GM12873 (cell line): Measurements from ENCODE around the gene UPF3A.

ENCODE experiments used
- TF ChIP-seq, protein P1 (sequence below): IDR thresholded peaks from 2 replicates; pipeline ENCODE4 v1.5.1; 2012; ENCODE audit warnings: low read depth, mild to moderate bottlenecking, moderate library complexity, low read length, control low read depth; ENCODE audit not compliant: insufficient read depth; ENCODE audit errors: missing control alignments

UPF3A gene

GRCh38 chr13:114330086-114330485, 48.7 kb downstream of the UPF3A start:
- TF ChIP-seq, protein P1, sequence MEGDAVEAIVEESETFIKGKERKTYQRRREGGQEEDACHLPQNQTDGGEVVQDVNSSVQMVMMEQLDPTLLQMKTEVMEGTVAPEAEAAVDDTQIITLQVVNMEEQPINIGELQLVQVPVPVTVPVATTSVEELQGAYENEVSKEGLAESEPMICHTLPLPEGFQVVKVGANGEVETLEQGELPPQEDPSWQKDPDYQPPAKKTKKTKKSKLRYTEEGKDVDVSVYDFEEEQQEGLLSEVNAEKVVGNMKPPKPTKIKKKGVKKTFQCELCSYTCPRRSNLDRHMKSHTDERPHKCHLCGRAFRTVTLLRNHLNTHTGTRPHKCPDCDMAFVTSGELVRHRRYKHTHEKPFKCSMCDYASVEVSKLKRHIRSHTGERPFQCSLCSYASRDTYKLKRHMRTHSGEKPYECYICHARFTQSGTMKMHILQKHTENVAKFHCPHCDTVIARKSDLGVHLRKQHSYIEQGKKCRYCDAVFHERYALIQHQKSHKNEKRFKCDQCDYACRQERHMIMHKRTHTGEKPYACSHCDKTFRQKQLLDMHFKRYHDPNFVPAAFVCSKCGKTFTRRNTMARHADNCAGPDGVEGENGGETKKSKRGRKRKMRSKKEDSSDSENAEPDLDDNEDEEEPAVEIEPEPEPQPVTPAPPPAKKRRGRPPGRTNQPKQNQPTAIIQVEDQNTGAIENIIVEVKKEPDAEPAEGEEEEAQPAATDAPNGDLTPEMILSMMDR, result no peak

DNA sequence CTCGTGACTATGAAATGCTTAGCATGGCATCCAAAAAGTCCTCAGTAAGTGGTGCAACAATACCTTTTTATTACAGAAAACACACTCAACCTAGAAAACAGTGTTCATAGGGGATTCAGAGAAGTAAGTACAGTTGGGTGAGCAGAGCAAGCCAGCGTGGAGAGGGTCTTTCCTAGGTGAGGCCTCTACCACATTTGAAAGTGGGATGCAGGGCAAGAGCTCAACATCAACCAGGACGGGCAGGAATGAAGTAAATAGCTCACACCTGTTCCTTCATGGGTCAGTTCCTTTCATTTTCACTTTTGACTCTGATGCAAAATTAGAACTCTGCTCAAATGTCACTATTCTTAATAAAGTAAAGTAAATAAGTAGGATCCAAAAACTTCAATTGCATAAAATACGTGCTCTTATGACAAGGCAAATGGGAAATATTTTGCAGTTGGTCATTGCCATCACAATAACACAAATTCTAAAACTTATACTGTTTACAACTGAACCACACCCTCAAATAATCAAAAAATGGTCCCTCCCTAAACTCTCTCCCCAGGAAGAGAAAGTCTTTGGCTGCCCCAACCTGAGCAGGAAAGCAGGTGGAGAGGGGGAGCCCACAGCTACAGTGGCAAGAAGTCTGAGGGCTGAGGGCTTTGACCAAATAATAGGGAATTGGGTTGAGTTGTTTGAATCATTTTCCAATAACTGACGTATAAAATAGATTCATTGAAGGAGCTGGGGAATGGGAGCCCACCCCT, 53.1 kb downstream of the UPF3A start:
- TF ChIP-seq, protein P1, result no peak

DNA sequence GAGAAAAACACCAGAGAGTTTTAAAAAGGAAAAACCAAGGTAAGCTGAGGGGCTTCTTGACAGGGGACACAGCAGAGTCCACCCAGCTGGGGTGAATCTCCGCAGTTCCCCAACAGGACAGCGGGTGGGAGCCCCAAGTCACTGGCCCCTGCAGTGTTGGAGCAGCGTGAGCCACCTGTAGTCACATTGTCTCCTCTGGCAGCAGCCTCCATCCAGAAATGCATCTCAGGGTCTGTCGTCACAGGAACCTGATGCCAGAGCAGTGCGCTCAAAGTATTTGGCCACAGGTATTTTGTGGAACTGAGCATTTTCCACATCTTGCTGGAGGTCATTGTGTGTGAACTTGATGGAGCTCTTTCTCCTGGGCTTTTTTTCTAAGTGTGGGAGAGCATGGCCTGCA, 57.6 kb downstream of the UPF3A start:
- TF ChIP-seq, protein P1, result no peak

DNA sequence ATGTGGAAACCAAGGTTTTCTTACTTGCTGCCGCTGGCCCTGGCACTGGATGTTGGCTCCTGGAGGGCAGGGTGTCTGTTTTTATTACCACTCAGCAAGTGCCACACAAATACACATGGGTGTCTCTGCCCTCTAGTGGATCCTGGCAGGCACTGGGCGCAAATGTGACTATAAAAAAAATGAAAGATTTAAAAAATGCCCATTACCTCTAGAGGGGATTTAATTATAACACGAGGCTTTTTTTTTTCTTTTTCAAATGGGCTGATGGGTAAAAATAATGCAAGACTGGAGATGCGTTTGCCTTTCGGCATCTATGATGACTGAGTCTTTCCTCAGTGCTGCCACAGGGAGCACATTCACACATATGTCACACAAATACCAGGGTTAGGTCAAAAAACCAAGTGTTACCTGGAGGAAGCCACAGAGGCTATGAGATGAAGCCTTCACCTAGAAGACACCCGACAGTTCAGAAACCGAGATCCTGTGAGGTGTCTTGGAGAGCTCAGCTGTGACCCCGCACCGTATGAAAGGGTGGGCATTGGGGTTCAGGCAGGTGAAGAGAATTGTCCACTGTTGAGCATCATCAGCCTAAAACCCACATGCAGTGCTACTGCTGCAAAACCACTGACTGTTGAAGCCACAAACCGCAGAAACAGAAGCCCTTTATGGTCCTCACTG, 58.6 kb downstream of the UPF3A start:
- TF ChIP-seq, protein P1, result peak; percentile 72

DNA sequence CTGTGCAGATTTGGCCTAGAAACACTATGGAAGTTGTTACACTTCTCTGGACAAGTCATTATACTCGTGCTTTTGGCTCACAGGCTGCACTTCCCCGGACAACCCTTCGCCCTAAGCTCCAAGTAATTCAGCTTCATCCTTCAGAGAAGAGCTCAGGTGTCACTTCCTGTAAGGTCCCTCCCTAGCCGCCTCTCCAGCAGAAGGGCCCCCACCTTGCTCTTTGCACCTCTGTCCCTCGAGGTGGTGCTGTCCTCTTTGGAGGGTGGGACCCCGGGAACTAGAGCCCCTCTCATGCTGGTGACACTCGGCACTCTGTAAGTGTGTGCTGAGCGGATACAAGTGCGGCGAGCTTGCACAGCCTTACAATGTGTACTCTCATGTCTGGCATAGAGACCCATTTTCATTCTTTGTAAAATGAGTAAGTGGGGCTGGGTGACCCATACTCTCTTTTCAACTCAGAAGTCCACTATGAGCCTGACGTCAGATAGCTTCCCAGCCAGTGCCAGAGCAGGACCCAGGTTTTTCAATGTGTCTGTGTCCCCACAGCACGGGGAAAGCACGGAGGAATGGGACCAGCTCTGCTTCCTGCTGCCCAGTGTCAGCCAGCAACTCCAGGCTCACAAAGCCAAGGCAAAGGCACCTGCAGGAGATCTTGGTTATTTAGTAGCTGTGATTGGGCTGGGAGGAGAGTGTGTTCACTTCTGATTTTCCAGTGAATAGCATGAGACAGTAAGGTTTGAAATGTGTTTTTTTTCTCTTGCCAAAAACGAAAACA, 59.8 kb downstream of the UPF3A start:
- TF ChIP-seq, protein P1, result no peak

- TF ChIP-seq, protein P1, result peak; percentile 56
Observed at GRCh38 chr13:114352763-114353162, 71.4 kb downstream of the UPF3A start.
